NCI-H526 (cell line): Measurements from ENCODE around the gene SSTR3.
A peak's percentile ranks its signal among the peaks of the same experiment; 100 is the strongest.
"Not testable (repeated sequence)": the region's sequence is repeated elsewhere in the genome, so short reads cannot be mapped to it uniquely, and the experiment has no call there.

ENCODE experiments used
- DNase-seq, 2 experiments: peaks; one replicate each; lab custom pipeline; 2025; lab: John Stamatoyannopoulos, UW

SSTR3 gene

GRCh38 chr22:37210041-37210803 lies 2.1 kb downstream of the SSTR3 start:
- no peak for DNase-seq

GRCh38 chr22:37209140-37209845 lies 3.0 kb downstream of the SSTR3 start:
- DNase-seq: no peak

- DNase-seq: no peak
These were observed 3.7 kb downstream of the SSTR3 start for GRCh38 chr22:37208401-37209139.

GRCh38 chr22:37207981-37208380 lies 4.3 kb downstream of the SSTR3 start:
- no peak for DNase-seq

GRCh38 chr22:37206841-37207821 lies 5.1 kb downstream of the SSTR3 start:
- no peak for DNase-seq

GRCh38 chr22:37206118-37206840 lies 6.0 kb downstream of the SSTR3 start:
- no peak for DNase-seq

GRCh38 chr22:37205046-37205445 lies 7.2 kb downstream of the SSTR3 start:
- no peak for DNase-seq

GRCh38 chr22:37204045-37204655 lies 8.1 kb downstream of the SSTR3 start:
- DNase-seq: no peak

- DNase-seq: no peak
These were observed 8.8 kb downstream of the SSTR3 start for GRCh38 chr22:37203354-37204044.

GRCh38 chr22:37202716-37203115 lies 9.6 kb downstream of the SSTR3 start:
- no peak for DNase-seq

GRCh38 chr22:37202001-37202555 lies 10.2 kb downstream of the SSTR3 start:
- DNase-seq: no peak

GRCh38 chr22:37201443-37201820 lies 10.8 kb downstream of the SSTR3 start:
- not testable (repeated sequence) for DNase-seq

- peak in 1 of 2 experiments; percentile 67 for DNase-seq
These were observed 12.5 kb downstream of the SSTR3 start for GRCh38 chr22:37199760-37200108.

- peak; percentile 89 to 96 for DNase-seq
These were observed 13.0 kb downstream of the SSTR3 start for GRCh38 chr22:37199103-37199759.

GRCh38 chr22:37198258-37199102 lies 13.8 kb downstream of the SSTR3 start:
- DNase-seq: peak; percentile 21 to 67

- no peak for DNase-seq
These were observed 14.6 kb downstream of the SSTR3 start for GRCh38 chr22:37197451-37198257.
